GM19397 (cell line): ENCODE data around the gene LMX1B.

Experiments used
- ATAC-seq: cut with Tn5 transposase; IDR thresholded peaks from one replicate; pipeline ENCODE4 v1.9.1; 2021; ENCODE audit warnings: mild to moderate bottlenecking, moderate library complexity; ENCODE audit not compliant: unreplicated experiment

The LMX1B gene

DNA sequence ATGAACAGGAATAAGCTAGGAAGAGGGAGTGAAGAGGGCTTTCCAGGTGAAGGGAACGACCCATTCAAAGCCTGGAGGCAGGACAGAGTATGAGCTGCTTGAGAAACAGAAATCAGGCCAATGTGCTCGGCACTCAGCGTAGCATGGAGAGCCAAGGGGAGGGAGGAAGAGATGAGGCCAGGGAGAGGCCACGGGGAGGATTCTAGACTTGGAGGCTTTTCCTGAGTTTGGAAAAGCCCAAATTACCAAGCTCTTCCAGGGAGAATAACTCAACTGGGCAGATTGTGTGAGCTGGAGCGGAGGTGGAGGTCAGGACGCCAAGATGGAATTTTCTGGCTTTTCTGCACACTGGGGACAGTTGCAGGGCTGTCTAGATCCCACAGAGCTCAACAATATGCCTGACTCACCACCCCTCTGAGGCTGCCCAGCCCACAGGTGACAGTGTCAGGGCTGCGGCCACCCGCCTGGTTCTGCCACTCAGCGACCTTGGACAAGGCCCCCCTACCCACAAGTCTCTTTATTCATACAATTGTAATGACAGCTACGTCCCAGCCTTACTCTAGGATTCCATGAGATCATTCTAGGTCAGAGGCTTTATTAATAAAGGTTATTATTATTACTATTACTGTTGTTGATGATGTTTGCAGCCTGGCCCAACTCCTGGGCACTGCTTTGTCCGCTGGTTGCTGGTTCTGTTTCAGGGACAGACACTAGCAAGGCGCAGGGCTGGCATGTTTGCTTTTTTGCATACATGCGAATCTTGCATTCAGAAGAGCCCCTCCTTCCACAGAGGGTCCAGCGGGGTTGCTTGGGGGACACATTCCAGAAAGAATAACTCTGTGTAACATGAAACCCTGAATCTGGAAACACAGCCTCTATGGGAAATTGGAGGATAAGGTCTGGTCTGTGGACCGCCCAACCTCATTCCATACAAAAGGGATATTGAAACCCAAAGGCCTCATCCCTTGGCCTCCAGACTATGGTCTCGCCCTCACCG is 9.4 kb upstream of the LMX1B start:
- ATAC-seq, result no peak

DNA sequence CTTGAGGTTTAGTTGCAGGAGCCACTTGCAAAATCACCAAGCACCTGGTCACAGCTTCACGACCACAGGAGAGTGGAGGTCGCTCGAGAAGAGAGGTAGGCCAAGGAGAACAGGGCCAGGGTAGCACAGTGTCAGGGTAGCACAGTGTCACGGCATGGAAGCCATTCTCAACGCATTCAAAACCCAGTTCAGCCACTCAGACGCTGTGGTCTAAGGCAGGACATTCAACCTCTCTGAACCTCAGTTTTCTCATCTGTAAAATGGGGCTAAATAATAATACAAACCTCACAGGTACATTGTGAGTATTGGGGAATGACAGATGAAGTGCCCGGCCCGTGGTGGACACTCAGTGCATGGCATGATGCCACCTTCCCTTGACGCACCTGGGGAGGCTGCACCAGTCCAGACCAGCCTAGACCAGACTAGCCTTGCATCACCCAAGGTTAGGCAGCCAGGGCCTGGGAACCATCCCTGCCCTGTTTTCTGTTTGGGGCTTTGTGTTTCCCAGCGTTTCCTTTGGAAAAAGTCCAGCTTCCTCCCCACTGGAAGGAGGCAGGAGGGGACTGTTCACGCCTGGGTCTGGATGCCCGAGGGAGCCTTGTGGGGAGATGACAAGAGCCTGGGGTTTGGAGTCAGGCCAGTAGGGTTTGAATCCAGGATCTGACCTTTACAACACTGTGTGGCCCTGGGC is 7.8 kb upstream of the LMX1B start:
- ATAC-seq, result no peak

DNA sequence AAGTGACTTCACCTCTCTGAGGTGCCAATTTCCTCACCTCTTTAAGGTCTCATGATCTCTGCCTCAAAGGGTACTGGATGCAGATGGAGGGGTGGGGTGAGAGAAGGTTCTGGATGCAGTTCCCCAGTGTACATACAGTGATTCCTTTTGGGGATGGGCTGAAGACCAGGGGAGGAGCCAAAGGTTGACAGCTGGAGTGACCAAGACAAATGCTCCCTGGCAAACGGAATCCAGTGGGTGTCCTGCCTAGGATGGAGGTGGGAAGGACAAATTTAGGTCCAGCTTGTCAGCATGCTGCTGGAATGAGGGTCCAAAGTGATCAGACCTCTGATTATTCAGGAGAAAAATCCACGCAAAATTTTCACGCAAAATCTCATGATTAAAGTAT is 7.3 kb upstream of the LMX1B start:
- no peak for ATAC-seq

DNA sequence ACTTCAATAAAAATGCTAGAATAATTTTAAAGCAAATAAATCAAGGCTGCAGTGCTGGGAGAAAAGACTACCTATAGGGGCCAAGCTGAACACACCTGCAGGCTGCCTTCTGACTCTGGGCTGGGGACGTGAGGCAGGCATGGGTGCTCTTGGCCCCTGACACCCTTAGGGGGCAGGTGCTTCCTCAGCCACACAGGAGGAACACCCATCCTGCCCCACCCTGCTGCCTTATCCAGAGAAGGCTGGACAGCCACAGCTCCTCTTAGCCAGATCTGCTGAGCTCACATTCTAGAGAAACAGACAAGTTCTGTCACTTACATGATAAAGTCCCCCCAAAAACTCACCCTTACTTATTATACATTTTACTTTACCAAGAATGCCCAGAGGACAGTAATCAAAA is 6.6 kb upstream of the LMX1B start:
- no peak for ATAC-seq

DNA sequence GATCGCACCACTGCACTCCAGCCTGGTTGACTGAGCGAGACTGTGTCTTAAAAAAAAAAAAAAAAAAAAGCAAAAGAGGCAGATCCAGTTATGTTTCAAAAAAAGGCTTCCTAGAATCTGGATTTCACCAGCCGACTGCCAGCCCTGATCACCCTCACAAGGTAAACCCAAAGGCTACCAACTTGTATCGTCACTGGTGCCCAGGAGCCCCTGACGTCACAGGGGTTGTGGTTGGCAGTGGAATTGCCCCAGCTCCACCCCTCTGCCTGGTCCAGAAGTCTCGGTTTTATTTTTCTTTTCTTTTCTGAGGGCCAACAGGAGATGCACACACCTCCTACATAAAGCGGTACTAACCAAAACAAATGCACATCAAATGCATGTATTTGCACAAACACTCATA is 6.0 kb upstream of the LMX1B start:
- no peak for ATAC-seq

DNA sequence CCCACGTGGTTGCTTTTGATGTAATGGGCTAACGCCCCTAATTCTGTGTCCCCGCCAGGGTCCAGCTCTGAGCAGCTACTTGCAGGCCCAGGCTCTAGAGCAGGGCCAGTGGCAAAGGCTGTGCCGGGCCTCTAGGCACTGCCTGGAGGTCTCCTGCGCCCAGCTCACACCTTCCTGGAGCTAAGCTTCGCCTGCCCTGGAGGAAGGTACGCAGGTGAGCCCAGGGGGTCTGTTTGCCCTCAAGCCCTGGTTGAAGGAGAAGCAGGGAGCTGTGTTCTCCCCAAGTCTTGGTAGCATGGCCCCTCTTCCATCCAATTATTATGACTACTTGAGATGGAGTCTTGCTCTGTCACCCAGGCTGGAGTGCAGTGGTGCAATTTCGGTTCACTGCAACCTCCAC is 5.2 kb upstream of the LMX1B start:
- no peak for ATAC-seq

DNA sequence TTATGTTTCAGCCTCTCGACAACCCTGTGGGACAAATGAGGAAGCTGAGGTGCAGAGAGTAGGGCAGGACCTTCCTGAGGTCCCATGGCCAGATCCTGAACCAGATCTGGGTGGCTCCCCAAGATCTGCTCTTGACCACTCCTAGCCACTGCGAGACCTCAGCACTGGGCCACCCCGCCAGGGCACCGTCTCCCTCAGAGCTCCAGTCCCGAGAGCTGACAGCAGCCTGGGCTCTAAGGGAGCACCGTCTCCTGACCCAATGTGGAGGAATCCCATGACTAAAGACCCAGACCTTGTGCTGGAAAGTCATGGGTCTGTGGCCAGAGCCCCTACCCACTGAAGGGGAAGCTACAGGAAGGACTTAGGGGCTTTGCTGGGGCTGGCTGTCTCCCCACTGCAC is 4.5 kb upstream of the LMX1B start:
- no peak for ATAC-seq

DNA sequence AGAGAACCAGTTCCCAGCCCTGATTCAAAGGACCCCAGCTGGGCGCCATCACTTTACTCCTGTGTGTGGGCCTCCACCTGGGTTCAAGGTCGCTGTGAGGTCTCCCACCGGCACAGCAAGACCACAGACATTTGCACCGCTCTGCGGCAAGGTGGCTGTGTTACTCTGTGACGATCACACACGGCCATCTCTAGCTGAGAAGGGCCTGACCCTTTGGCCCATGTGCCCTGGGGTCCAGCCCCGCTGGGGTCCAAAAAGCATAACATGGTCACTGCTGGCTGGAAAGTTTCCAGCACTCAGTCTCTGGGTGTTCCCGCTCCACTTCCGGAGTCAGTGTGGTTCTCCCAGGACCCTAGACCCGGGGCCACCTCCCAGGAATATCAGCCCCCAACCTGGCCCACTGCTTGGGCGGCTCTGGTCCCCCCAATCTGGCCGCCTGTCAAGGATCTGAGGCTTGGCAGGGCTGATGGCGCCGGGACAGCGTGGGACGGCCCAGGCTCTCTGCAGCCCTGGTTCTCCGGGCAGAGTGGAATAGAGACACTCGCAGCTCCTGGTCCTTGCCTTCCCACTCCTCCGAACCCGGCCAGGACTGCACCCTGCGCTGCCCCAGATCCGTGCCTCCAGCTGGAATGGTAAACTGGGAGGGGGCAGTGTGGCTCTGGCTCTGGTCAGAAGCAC is 3.9 kb upstream of the LMX1B start:
- no peak for ATAC-seq

DNA sequence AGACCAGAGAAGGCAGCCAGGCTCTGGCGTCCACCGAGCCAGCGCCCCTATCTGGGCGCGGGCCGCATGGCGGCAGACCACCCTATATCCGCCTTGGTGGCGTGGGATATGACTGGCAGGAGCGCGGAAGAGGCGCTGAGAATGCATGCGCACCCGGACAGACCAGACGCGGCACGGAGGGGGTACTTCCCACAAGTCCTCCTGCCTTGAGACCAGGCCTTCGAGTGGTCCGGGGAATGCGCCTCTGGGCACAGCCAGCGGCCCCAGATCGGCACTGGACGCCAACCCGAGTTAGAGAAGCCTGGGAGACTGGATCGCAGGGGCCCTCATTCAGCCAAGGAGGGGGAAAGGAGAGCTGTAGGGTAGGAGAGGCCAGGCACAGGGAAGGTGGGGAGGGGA is 2.5 kb upstream of the LMX1B start:
- ATAC-seq, result no peak

DNA sequence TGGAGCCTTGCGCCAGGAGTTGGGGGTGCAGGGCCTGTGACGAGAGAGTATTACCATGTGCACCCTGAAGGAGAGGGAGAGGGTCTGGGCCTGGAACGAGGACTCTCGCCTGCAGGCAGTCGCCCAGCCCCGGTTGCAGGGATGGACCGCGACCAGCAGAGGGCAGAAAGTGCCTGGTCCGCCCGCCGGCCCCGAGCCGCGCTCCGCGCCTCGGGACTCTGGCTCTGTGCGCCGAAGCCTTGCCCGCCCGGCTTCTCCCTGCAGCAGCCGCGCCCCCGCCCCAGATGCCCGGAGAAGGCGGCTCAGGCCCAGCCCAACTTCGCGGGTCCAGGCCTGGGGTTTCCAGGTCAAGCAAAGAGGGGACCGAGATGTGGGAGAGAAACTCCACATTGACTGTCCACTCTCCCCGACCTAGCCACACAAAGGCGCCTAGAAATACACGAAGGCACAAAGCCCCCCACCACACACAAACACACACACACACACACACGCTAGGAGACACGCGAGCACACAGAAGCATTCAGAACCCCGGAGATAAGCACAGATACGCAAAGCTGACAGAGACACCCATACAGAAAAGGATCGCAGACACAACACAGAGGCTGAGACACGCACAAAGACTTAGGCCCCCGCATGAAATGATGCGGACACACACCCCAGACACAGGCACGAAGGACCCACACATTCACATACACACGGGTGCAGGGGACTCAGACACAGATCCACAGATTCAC is 2.0 kb upstream of the LMX1B start:
- ATAC-seq, result no peak

DNA sequence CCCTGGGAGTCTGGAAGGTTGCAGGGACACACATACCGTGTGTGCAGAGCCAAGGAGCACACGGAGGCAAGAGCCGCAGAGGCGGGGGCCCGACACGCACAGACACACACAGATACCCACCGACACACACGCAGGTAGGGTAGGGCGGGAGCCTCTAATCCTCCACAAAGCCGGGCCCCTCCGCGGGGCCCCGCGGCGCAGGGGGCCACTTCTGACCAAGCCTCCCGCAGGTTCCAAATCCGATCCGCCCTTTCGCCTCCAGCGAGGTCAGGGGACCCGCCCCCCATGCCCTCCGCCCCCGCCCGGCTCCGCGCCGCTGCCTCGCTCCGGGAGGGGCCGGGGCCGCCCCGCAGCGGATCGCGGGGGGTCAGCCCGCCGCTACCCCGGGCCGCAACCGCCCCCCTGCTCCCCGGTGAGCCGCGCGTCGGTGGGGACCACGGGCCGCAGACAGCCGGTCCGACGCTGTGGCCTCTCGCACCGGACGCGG is 1.4 kb upstream of the LMX1B start:
- no peak for ATAC-seq

DNA sequence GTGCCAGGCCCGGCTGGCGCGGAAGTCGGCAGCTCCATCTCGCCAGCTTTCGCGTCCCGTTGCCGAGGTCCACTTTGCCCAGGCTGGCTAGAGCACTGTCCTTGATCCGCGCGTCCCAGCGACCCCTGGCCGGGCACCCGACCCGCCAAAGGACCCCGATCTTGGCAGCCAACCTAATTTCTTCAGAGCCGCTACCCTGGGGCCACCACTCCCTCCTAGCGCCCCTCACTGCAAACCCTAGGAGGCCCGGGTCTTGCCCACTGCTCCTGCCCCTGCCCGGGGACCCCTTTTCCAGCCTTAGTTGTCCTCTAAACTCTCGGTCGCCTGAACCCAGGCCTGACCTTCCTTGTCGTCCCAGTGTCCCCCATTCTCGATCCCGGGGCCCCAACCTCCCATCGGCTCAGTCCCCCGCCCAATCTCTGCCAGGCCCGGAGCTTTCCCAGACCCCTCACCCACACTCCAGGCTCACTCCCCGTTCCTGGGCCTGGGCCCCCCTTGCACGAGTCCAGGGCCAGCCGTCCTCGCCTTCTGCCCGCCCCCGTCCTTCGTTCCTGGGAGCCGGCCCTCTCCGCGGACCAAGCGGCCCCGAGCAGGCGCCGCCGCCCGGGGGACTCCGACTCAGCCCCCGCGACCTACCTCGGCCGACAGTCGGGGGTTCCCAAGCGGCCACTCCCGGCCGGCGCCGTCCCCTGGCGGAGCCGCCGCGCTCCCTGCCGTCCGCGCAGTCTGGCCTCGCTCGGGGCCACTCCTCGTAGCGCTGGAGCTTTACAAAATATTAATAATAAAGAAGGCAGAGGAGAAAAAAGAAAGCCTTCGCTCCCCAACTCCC is 701 bp upstream of the LMX1B start:
- no peak for ATAC-seq

DNA sequence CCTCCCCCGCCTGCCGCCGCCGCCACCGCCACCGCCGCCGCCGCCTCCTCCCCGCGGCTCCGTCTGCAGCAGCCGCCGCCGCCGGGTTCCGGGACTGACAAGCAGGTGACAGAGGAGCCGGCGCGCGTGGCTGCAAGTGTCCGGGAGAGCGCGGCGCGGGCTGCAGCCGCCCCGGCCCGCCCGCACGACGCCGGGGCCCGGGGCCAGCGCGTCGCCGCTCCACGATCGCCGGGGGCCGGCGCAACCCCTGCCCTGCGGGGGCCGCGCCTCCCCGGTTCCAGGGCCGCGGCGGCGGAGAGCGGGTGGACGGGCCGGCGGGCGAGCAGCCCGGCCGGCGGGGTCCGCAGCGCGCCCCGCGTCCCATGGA is 343 bp downstream of the LMX1B start:
- no peak for ATAC-seq

DNA sequence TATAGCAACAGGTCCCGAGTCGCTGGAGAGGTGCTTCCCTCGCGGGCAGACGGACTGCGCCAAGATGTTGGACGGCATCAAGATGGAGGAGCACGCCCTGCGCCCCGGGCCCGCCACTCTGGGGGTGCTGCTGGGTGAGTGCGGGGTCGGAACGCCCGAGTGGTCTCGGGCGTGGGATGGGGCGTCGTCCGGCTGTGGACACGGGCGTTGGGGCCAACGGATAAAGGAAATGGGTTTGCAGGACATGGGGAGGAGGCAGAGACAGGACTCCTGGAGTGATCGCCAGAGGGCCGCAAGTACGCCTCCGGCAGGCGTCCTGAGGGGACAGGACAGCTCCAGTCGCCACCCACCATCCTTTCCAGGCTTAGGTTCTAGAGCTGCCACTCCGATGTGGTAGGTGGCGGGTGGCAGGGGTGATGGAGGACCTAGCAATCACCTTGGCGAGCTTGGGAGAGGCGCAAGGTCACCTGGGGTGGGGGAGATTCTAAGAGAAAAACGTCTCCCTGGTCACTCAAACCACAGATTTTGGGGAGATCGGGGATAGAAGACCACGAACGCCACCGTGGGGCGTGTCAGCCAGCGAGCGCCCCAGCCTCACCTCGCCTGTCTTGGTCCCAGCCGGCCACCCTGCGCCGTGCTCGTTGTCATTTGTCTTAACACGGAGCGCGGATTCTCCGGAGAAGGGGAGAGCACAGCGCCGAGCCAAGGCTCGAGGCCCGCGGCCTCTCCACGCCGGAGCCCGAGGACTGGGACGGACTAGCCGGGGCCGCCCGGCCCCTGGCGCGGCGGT is 922 bp downstream of the LMX1B start:
- ATAC-seq, result no peak

DNA sequence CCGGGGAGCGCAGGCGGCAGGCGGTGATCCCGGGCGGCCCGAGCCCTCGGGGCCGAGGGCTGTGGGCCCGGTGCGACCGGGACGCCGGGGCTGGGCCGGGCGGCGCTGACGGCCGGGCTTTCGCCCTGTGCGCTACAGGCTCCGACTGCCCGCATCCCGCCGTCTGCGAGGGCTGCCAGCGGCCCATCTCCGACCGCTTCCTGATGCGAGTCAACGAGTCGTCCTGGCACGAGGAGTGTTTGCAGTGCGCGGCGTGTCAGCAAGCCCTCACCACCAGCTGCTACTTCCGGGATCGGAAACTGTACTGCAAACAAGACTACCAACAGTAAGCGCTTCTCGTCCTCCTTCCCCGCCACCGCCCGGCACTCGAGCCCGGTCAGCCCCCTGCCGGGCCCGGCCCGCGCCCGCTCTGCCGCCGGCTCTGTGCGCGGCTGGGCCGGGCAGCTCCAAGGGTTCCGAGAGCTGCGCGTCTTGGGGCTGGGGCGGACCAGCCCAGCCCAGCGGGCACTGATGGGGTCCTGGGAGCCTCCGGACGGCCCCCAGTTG is 1.6 kb downstream of the LMX1B start:
- ATAC-seq, result no peak

DNA sequence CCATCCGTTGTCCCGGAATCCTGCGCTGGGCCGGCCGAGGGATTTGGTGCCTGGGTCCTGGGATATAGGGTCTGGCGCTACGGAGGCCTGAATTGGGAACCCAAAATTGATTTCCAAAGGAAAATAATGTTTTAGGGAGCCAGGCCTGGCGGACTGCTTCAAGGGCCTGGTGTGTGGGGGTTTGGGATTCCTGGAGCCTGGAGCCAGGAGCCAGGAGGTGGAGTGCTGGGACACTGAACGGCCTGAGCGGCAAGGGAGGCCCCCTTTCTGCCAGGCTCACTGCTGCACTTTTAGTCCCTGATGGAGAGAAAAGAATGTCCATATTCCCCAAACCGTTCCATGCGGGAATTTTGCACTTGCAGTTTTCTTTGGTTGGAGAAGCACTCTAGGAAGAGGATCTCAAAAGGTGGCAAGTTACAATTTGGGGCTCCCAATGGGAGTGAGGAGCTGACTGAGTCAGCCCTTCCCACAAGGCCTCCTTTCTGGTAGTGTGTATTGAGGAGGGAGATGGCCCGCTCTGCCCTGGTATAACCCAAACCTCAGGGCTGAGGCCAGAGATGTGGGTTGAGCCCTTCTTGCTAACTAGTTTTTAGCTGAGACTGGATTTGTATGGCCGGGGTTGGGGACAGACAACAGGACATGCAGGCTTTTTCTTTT is 2.2 kb downstream of the LMX1B start:
- no peak for ATAC-seq

DNA sequence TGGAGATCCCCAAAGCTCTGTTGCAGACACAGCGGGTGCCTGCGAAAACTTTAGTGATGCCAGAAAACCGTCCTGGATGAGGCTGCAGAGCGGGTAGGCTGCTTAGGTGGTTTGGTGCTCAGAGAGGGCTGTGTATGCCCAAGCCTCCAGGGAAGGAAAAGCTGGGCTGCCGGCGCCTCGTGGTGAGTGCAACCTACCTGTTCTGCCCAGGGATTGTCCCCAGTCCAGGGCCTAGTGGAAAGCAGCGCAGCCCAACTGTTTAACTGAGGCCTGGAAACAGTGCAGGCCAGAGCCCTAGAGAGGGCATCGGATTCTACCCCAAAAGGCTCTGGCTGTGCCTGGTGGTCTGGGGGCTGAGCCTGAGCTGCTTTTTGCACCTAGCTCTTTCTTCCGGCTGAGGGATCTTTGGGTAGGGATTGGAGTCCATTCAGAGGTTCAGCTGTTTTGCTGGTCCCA is 2.8 kb downstream of the LMX1B start:
- no peak for ATAC-seq
